A549 treated with Mapracorat at 1 μM for 4 hours (cell line): ENCODE results near the gene DPM3. TPM values are rescaled to one million over a fixed set of nuclear protein-coding genes. Genes with fewer than 3 reads are reported as not detected.

ENCODE experiments used
- total RNA-seq: library from RNA; stranded (reverse); fragments of 200-300 nt; extraction: Qiagen RNA extraction; gene quantifications from 5 replicates; pipeline ENCODE4 v1.2.3, GENCODE V29; 2022

DPM3 gene
- total RNA-seq = 67.0 to 104 TPM (median 99.3 TPM) in 5 replicates

DNA sequence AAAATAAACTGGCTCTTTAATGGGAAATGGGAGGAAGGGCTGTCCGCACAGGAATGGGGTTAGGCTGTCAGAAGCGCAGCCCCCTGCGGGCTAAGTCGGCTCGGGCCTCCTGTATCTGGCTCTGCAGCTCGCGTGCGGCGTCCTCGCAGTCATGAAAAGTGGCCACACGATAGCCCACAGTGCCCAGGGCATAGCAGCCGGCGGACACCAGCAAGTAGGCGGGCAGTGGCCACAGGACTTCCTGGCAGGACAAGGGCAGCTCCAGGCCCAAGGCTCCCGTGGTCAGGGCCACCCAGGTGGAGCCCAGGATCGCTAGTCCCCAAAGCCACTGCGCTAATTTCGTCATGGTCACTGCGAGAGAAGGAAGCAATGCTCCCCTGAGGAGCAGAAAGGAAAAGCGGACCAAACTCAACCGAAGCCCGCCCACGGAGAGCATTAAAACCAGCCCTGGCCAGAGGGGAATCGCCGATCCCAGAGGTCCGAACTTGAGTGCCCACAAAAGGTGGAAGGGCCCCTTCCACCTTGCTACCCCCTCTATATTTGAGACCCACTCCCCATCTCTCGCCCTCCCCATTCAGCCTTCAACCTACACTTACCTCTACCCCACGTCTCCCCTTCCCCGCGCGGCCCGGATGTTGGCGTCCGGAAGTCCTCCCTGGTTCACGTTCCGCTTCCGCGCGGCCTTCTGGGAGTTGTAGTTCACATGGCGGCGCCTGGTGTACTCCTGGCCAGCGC is at the start of gene DPM3:
Gene DPM3, minus strand, starts transcription at position 637 of the 735 bp plus-strand sequence. Its CDS starts 291 bp downstream, at position 346.

GRCh38 chr1:155173478-155174323 is 33.4 kb upstream of the DPM3 start, which contains the start of gene TRIM46:
TRIM46 (plus strand) TSS chr1:155173849; CDS start chr1:155173967, 118 bp downstream.

GRCh38 chr1:155172732-155173477 is 32.6 kb upstream of the DPM3 start, which contains the start of gene KRTCAP2:
KRTCAP2 (minus strand) TSS chr1:155173304; CDS start chr1:155173224, 80 bp downstream.

DNA sequence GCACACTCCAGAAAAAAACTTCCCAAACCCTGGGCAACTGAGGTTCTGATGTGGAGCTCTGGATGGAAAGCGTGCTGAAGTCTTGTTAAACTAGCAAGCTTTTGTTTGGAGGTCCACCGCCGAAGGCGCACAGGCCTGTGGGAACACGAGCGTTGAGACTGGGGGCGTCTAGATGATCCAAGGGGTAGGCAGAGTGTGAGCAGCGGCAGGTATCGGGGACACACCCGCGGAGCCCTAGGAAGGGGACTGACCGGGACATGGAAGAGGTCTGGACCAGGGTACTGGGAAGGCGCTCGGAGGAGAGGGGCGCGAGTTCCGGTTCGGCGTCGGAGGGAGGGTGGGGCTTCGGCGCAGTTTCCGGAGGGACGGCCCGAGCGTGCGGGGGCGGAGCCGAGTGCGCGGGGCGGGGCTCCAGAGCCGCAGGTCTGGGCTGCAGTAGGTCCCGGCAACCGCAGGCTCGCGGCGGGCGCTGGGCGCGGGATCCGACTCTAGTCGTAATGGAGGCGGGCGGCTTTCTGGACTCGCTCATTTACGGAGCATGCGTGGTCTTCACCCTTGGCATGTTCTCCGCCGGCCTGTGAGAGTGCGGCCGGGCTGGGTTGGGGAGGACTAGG is 4.8 kb downstream of the DPM3 start, which contains the start of gene SLC50A1:
Gene SLC50A1, plus strand, starts transcription at position 438 of the 614 bp plus-strand sequence. Its CDS starts 60 bp downstream, at position 498.

DNA sequence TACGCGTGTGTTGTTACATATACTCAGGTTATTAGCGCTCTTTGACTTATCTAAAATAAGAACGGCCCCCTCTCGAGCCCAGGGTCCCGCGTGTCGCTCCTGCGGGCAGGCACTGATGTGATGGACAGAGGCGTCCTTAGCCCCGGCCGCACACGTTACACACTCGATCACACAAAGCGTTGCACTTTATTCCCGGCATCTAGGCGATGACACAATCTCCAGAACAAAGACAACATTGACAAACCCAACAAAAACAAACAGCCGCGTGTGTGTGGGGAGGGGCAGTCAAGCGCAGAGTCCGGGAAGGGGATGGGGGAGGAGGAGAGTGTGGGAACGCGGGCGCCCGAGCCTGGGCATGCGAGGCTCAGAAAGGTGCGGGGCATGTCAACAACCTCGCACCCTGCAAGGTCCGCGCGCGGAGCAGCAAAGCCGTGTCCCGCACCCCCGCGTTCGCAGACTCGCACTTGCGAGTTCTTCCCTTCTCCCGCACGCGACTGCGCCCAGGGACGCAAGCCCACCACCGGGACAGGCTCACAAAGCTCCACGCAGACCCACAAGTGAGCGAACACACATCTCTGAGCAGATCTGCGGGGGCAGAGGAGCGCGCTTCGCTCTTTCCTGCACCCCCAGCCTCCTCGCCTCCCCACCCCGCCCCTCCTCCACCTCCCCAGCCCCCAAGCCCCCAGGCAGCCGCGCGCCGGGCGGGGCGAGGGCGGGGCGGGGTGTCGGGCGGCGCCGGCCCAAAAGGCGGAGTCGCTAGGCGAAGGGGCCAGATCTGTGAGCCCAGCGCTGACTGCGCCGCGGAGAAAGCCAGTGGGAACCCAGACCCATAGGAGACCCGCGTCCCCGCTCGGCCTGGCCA is 13.0 kb downstream of the DPM3 start, which contains the start of gene EFNA1:
Gene EFNA1, plus strand, starts transcription at position 772 of the 862 bp plus-strand sequence. CDS start 102 bp downstream, outside the sequence.

Other genes starting within 250 kb of the DPM3 start
- 35.9 to 46.1 TPM (median 40.9 TPM) in 5 replicates for gene PMVK, start 203.8 kb downstream of the DPM3 start, total RNA-seq
- gene PBXIP1, start 184.4 kb downstream of the DPM3 start, total RNA-seq = 12.1 to 15.9 TPM (median 14.0 TPM) in 5 replicates
- 20.6 to 22.2 TPM (median 21.7 TPM) in 5 replicates for gene PYGO2, start 178.7 kb downstream of the DPM3 start, total RNA-seq
- 184 to 234 TPM (median 215 TPM) in 5 replicates for gene SHC1, start 169.8 kb downstream of the DPM3 start, total RNA-seq
- gene CKS1B, start 165.8 kb downstream of the DPM3 start, total RNA-seq = 332 to 365 TPM (median 355 TPM) in 5 replicates
- 38.5 to 48.1 TPM (median 42.6 TPM) in 5 replicates for gene FLAD1, start 157.2 kb downstream of the DPM3 start, total RNA-seq
- gene LENEP, start 146.9 kb downstream of the DPM3 start, total RNA-seq = 0.34 TPM in 1 of 5 replicates, not detected in the others
- 35.3 to 53.7 TPM (median 47.9 TPM) in 5 replicates for gene ZBTB7B, start 137.7 kb downstream of the DPM3 start, total RNA-seq
- gene DCST2, start 106.8 kb downstream of the DPM3 start, total RNA-seq = 0.35 to 0.69 TPM (median 0.52 TPM) in 5 replicates
- not detected in 5 replicates for gene DCST1, start 106.7 kb downstream of the DPM3 start, total RNA-seq
- 70.7 to 109 TPM (median 98.7 TPM) in 5 replicates for gene ADAM15, start 89.2 kb downstream of the DPM3 start, total RNA-seq
- gene EFNA4, start 76.8 kb downstream of the DPM3 start, total RNA-seq = 10.5 to 14.3 TPM (median 12.2 TPM) in 5 replicates
- gene EFNA3, start 61.7 kb downstream of the DPM3 start, total RNA-seq = 7.8 to 10.8 TPM (median 10.0 TPM) in 5 replicates
- gene EFNA1, start 12.7 kb downstream of the DPM3 start, total RNA-seq = 27.7 to 35.5 TPM (median 29.2 TPM) in 5 replicates
- gene SLC50A1, start 4.7 kb downstream of the DPM3 start, total RNA-seq = 31.2 to 37.9 TPM (median 34.9 TPM) in 5 replicates
- 225 to 271 TPM (median 238 TPM) in 5 replicates for gene KRTCAP2, start 32.8 kb upstream of the DPM3 start, total RNA-seq
- gene TRIM46, start 33.3 kb upstream of the DPM3 start, total RNA-seq = 1.8 to 3.3 TPM (median 2.4 TPM) in 5 replicates
- gene THBS3, start 67.4 kb upstream of the DPM3 start, total RNA-seq = 6.9 to 10.1 TPM (median 8.9 TPM) in 5 replicates
- gene MTX1, start 68.2 kb upstream of the DPM3 start, total RNA-seq = 67.9 to 77.0 TPM (median 73.4 TPM) in 5 replicates
- gene ENTREP3, start 115.0 kb upstream of the DPM3 start, total RNA-seq = 27.1 to 36.5 TPM (median 33.7 TPM) in 5 replicates
- 105 to 138 TPM (median 121 TPM) in 5 replicates for gene SCAMP3, start 121.8 kb upstream of the DPM3 start, total RNA-seq
- 20.9 to 32.8 TPM (median 24.4 TPM) in 5 replicates for gene CLK2, start 133.0 kb upstream of the DPM3 start, total RNA-seq
- 4.0 to 6.8 TPM (median 4.6 TPM) in 5 replicates for gene HCN3, start 136.9 kb upstream of the DPM3 start, total RNA-seq
- 0.04 to 0.10 TPM (median 0.04 TPM) in 3 of 5 replicates, not detected in the others for gene PKLR, start 160.9 kb upstream of the DPM3 start, total RNA-seq
- gene FDPS, start 168.3 kb upstream of the DPM3 start, total RNA-seq = 162 to 194 TPM (median 163 TPM) in 5 replicates
- 39.0 to 57.4 TPM (median 54.8 TPM) in 5 replicates for gene RUSC1, start 180.4 kb upstream of the DPM3 start, total RNA-seq